Measurements from ENCODE around the gene ATP9A.
"Not testable (repeated sequence)": the region's sequence is repeated elsewhere in the genome, so short reads cannot be mapped to it uniquely, and the experiment has no call there.

Gene ATP9A

DNA sequence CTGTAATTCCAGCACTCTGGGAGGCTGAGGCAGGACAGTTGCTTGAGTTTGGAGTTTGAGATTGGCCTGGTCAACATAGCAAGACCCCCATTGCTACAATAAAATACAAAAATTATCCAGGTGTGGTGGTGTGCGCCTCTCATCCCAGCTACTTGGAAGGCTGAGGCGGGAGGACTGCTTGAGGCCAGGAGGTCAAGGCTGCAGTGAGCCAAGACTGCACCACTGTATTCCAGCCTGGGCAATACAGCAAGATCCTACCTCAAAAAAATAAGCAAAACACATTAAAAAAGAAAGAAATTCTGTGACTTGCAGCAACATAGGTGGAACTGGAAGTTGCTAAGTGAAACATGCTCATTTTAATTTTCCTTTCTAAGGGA, 119.6 kb downstream of the ATP9A start:
- no peak for DNase-seq

DNA sequence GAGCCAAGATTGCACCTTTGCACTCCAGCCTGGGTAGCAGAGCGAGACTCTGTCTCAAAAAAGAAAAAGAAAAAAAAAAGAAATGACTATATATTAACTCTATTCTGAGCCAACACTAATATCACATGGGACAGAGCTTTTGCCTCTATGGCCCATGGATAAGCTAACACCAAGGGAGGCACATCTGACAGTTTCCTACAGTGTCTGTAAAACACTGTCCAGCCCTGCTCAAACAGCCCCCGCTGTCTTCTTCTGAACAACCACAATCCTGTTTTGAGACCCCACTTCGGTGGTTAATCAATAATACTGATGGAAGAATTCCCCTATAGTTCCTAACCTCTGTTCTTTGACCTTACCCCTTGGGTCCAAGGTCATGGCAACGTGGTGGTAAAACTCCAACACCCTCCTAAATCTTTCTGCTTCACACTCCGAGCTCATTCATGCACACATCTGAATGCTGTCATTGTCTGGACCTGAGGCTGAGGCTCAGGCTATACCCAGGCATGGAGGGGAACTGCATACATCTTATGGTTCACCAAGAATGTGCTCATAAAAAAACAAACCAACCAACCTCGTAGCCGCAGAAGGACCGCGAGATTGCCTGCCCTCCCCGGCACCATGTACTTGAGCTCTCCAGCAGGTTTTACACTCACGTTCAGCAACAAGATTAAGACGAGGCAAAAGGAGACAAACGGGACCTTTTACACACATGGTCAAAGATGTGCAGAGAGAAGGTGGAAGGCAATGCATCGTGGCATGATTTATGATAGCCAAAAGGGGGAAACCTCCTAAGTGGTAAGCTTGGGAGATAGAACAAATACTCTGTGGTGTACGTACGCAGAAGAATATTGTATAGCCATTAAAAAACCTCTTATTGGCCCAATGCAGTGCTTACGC, 120.3 kb downstream of the ATP9A start:
- DNase-seq = no peak

DNA sequence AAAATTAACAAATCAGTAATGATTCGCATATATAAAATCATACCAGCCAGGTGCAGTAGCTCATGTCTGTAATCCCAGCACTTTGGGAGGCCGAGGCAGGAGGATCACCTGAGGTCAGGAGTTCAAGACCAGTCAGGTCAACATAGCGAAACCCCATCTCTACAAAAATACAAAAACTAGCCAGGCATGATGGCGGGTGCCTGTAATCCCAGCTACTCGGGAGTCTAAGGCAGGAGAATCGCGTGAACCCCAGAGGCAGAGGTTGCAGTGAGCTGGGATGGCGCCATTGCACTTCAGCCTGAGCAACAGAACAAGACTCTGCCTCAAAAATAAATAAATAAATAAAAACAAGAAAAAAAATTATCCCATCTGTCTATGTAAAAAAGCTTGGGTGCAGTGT, 124.4 kb downstream of the ATP9A start:
- DNase-seq = not testable (repeated sequence)

DNA sequence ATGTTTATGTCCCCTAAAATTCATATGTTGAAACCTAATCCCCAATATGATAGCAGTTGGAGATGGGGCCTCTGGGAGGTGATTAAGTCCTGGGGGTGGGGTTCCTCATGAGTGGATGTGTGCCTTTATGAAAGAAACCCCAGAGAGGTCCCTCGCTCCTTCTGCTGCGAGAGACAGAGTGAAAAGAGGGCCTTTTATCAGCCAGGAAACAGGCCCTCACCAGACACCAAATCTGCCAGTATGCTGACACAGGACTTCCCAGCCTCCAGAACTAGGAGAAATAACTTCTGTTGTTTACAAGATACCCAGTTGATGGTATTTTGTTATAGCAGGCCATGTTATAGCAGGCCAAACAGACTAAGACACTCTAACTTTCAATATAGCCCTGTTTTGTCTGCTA, 124.8 kb downstream of the ATP9A start:
- DNase-seq = no peak

DNA sequence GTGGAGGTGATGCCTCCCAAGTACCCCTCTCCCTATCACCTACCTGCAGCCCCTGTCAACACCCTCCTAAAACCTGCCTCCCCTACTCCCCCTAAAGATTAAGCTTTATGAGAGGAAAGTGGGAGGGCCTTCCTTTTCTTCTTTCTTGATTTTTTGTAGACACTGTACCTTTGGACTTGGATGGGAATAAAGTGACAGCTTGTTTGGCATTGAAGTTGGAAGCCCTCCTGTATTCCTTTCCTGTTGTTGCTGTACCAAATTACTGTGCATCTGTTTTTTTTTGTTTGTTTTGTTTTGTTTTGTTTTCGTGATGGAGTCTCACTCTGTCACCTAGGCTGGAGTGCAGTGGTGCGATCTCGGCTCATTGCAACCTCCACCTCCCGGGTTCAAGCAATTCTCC, 126.3 kb downstream of the ATP9A start:
- no peak for DNase-seq

DNA sequence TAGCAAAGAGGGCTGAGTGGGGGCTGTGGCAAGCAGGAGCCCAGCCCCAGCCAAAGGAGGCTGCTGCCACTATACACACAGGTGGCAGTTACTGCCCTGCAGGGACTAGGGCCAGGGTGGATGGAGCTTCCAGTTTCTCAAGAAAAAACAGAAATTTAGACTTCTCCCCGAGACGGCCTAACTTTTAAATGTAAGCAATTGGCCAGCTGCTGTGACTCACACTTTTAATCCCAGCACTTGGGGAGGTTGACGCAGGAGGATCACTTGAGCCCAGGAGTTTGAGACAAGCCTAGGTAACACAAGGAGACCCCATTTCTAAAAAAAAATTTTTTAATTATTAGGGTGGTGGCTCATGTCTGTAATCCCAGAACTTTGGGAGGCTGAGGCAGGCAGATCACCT, 127.4 kb downstream of the ATP9A start:
- DNase-seq = no peak

DNA sequence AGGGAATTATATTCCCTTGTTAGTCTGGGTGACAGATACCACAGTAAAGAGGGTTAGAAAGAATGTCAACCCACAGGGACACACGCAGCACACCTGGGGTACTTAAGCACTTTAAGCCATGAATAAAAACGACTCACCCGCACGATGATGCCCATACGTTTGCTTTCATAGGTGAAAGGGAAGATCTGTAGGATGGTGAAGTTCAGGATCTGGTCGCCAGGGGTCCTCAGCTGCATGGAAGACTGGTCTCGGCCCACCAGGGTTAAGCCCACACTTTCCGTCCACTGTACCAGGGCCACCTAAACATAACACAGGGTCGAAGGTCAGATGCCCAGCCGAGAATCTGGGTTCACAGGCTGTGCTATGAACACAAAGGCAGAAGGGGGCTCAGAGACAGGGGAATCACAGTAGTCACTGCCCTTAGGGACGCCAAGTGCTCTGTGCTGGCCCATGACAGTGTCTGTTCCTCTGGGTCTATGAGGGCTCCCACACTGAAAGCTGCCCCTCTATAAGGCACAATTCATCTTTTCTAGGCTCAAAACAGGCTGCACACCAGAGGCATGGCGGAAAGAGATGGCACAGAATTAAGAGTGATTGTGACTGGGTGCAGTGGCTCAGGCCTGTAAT, 128.9 kb downstream of the ATP9A start:
- peak; percentile 53 for DNase-seq

DNA sequence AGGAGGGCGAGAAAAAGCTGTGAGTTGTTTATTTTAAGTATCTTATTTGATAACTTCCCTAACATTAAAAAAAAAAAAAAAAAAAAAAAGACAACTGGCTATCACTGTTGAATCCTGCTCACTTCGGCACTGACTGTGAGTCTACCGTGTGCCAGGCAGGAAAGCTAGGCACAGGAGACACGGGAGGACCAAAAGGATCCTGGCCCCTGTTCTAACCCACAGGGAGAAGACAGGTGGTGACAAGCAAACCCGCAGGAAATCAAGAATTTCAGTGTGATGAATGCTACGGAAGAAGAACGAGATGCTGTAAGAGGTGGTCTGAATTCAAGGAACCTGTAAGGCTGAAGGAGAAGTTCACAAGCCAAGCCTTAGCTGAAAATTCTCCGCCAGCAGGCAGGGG, 130.9 kb downstream of the ATP9A start:
- no peak for DNase-seq

DNA sequence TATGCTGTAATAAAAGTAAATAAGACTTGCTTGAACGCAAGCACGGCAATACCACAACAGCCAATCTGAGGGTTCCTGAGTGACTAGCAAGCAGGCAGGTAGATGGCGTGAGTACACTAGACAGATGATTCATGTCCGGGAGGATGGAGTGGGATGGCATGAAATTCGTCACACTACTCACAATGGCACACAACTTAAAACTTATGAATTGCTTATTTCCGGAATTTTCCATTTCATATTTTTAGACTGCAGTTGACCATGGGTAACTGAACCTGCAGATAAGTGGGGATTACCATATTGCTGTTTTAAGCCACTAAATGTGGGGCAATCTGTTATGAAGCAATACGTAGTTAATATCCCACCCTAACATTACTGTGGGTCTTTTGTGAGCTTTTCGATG, 132.1 kb downstream of the ATP9A start:
- no peak for DNase-seq

DNA sequence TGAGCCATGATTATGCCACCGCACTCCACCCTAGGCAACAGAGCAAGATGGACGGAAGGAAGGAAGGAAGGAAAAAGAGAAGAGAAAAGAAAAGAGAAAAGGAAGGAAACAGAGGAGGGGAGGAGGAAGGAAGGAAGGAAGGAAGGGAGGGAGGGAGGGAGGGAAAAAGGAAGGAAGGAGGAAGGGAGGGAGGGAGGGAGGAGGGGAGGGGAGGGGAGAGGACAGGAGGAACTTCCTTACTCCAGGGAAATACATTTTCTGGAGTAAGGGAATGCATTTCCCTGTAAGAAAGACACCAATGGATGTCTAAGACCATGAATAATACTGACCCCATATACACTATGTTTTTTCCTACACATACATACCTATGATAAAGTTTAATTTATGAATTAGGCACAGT, 132.5 kb downstream of the ATP9A start:
- DNase-seq = no peak

DNA sequence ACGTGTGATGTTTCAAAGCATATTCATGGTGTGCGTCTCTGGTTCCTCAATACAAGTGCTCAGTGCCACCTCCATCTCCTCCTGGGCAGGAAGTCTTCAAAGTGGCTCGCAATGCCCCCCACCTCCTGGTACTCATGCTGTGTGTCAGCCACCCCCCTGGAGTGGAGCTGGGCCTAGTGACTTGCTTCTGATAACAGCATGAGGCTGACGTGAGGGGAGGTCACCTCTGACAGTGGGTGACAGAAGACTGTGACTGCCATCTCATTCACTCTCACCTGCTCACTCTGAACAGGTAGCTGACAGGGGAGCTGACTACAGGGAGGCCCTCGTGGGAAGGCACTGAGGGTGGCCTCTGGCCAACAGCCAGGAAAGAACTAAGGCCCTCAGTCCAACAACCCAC, 133.3 kb downstream of the ATP9A start:
- no peak for DNase-seq

DNA sequence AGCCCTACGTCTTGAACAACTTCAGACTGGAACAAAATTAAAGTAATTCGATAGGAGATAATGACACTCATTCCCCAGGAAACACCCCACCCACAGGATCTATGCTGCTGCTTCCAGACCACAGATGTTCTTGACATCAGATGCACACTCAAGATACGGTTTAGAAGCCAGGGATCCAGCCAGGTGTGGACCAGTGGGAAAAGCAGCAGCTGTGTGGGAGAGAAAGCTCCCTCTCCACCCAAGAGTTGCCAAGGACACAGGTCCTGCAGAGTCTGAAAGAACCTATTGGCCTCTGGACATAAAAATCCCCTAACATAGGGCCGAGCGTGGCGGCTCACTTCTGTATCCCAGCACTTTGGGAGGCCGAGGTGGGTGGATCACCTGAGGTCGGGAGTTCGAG, 133.9 kb downstream of the ATP9A start:
- no peak for DNase-seq

DNA sequence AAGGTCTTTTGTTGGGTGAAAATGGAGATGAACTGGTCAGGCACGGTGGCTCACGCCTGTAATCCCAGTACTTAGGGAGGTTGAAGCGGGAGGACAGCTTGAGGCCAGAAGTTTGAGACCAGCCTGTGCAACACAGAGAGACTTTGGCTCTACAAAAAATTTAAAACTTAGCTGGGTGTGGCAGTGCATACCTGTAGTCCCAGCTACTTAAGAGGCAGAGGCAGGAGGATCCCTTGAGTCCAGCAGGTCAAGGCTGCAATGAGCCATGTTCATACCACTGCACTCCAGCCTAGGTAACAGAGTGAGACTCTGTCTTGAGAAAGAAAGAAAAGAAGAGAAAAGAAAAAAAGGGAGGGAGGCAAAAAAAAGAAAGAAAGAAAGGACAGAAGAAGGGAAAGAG, 134.8 kb downstream of the ATP9A start:
- DNase-seq = no peak

DNA sequence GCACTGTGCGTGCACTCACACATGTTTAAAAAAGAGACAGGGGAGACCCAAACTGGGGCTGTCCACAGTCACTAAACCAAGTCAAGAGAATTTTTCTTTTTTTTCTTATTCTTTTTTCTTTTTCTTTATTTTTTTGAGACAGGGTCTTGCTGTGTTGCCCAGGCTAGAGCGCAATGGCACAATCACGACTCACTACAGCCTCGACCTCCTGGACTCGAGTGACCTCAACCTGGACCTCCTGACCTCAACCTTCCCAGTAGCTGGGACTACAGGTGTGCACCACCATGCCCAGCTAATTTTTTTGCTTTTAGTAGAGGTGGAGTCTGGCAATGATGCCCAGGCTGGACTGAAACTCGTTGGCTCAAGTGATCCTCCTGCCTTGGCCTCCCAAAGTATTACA, 136.2 kb downstream of the ATP9A start:
- DNase-seq = no peak

DNA sequence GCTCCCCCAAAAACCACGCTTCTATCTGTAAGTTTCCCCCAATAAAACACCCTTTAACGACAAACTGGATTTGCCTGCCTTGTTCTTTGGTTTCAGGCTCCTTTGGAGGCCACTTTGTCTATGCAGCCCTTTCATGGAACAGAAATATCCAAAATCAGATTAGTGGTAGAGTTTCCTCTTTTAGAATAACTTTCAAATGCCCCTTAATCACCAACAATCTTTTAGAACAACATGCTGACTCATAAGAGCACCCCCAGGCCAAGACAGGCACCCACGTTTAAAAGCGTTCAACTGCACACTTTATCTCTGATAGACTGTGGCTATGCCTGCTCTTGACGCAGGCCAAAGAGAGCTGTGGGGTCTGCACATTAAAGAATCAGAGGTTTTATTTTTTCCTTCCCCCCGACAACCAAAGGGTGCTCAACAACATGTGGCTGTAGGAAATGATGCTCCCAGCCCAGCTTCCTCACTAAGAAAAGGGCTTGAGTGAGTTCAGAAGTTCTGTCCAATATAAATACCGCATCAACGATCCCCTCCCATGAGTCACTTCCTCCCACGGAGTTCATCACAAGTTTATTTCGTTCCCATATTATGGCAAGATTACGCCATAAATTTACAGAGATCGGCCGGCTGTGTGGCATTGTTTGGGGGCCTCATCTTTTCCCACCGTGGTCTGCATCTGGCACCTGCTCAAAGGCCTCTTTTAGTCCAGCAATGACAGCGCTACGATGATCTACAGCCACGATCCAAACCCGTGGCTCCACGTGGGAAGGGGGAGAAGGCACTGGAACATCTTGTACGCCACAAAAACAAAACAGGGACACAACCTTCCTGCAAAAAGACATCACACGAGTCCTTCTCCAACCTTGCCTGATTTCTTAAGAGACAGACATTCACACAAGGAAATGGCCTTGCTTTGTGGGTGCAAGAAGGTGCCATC, 136.9 kb downstream of the ATP9A start:
- no peak for DNase-seq

DNA sequence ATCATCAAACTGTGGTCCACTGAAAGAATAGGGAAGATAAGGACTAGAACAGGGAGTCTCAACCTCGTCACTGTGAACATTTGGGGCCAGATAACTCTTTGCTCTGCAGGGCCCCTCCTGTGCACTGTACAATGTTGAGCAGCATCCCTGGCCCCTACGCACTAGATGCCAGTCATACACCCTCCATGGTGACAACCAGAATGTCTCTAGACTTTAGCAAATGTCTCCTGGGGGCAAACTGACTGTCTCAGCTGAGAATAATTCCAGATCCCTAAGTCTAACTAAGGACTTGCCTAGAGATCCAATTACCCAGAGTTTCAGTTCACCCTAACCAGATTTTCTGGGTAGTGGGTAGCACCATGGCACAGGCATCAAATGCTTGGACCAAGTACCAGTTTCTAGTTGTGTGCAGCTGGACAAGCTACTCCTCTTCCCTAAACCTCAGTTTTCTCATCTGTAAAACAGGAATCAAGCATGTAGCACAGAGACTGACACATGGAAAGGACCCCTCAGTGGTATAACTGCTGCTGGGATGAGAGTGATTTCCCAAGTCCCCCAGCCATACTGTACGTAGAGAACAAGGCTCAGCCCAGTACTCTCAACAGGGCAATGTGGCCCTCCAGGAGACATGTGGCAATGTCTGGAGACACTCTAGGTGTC, 138.7 kb downstream of the ATP9A start:
- DNase-seq = no peak

DNA sequence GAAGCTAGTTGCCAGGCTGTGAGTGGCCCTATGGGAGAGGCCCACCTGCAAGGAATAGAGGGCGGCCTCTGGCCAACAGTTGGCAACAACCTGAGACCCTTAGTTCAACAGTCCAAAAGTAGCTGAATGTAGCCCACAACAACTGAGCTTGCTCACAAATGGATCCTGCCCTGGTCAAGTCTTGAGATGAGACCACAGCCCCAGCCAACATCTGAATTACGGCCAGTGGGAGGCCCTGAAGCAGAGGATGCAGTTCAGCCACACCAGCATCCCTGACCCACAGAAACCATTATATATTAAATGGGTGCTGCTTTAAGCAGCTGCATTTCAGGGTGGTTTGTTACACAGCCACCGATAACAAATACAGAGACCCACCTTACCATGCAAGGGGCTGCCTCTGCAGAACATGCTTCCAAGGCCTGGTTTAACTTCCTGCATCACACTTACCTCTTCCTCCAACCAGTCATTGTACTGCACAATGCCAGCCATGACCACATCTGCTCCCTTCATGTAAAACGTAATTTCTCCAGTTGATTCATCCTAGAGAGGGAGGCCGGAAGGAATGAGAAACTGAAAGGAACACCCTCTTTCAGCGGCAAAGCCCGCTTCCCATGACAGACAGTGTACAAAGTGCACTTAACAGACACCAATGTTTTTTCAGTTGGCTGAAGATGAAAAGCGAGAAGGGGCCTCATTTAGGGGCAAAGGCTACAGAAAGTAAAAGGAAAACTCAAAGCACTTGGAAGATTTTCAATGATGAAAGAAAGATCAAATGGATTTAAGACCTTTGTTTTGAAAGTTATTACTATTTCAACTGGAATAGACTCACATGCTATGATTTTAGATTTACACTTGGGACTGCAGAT, 139.4 kb downstream of the ATP9A start:
- DNase-seq = no peak

DNA sequence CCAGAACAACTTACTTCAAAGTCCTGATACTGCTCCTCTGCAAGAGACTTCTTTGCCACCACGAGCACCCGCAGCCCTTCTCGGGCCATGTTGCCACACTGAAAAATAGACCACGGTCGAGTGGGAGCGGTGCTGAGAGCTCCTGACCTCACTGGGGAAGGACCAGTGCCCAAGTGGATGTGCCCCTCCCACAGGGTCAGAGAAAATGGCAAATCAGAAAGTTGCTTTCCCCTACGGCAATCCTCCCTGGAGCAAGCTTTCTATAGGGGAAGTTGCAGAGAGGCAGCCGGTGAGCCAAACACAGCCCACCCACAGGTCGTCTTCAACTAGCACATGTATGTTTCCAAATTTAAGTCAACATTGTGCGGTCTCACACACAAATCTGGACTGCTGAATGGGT, 140.6 kb downstream of the ATP9A start:
- no peak for DNase-seq

DNA sequence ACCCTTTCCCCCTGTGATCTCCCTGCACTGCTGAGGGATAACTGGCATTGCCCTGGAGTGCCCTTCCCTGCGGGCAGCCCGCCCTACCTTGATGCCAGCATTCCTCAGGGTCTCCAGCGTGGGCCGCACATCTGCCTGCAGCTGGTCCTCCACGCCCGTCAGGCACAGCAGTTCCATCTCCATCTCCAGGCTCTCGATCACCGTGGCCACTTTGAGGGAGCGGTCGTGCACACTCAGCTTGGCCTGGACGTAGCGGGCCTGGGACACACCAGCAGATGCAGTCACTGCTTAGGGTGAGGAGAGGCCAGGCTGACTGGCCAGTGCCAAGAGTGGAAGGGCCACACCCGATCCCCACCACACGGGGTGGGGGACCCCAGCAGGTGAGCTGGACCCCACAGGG, 143.1 kb downstream of the ATP9A start:
- DNase-seq = no peak

DNA sequence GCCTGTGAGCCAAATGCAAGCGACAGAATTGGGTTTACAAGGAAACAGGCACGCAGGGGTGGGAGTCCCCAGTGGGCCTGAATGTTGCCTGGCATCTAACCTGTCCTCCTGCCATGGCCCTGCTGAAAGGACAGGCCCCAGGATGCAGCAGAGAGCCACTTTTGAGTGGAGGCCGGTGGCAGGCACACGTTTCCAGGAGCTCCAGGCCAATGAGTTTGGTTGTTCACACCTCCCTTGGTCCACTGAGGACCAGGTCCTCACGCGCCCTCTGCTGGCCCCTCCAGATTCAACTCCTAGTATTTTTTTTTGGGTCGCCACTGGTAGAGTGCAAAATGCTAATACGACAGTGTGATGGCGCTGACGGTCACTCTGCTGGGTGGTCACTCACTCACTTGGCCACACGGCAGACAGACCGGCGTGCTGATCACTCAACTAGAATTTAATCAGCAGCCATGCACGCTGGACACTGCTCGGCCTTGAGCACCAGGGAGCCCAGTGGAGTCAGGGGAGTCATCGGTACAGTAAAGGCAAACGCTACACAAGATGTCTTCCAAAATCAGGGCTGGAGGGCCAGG, 143.9 kb downstream of the ATP9A start:
- peak; percentile 61 for DNase-seq

DNA sequence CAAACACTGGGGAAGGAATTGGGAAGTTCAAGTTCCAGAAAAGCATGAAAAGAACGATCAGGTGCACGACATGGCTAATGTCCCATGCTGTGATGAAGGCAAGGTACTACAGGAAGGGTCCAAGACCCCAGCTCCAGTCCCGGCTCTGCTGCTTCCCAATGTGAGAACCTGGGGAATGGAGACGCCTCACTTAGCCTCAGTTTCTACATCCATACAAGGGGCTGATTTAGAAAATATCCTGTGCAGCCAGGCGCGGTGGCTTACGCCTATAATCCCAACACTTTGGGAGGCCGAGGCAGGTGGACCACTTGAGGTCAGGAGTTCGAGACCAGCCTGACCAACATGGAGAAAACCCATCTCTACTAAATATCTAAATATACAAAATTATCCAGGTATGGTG, 144.9 kb downstream of the ATP9A start:
- DNase-seq = no peak
